Fibroblast of lung (primary cell): ENCODE results near the gene TNRC6C.

Experiments
- EZH2 ChIP-seq: IDR thresholded peaks from 2 replicates; pipeline ENCODE4 v1.5.1; 2012; ENCODE audit warnings: low read length, control low read depth, mild to moderate bottlenecking; ENCODE audit errors: missing control alignments
- TF ChIP-seq, protein P1 (sequence below), 2 donors: IDR thresholded peaks in 1 of 2; conservative IDR thresholded peaks in 1 of 2; 1 replicate in 1 of 2; 2 replicates in 1 of 2; pipeline ENCODE4 v1.5.1; 2011 to 2012; ENCODE audit warnings: low read length in 2 of 2, control low read depth in 1 of 2, inconsistent platforms in 1 of 2, low read depth in 1 of 2, mild to moderate bottlenecking in 1 of 2

DNA sequence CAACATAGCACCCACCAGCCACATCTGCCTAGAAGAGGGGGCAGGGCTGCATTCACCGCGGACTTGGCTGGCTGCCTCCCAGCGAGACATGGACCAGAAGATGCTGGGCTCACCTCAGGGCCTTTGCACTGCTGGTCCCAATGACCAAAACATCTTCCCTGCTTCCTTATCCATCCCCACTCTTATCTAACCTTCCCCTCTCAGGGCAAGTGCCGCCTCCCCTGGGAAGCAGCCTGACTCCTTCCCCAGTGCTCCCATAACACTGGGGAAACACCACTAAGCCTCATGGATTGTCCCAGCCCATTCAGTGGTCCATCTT, 164.4 kb downstream of the TNRC6C start:
- TF ChIP-seq, protein P1, sequence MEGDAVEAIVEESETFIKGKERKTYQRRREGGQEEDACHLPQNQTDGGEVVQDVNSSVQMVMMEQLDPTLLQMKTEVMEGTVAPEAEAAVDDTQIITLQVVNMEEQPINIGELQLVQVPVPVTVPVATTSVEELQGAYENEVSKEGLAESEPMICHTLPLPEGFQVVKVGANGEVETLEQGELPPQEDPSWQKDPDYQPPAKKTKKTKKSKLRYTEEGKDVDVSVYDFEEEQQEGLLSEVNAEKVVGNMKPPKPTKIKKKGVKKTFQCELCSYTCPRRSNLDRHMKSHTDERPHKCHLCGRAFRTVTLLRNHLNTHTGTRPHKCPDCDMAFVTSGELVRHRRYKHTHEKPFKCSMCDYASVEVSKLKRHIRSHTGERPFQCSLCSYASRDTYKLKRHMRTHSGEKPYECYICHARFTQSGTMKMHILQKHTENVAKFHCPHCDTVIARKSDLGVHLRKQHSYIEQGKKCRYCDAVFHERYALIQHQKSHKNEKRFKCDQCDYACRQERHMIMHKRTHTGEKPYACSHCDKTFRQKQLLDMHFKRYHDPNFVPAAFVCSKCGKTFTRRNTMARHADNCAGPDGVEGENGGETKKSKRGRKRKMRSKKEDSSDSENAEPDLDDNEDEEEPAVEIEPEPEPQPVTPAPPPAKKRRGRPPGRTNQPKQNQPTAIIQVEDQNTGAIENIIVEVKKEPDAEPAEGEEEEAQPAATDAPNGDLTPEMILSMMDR (conservative IDR thresholded peaks at IDR 0.05 in 1 of 2, IDR thresholded peaks at IDR 0.05 in 1 of 2; ENCODE audit: low read depth in 1 of 2, low read length in 2 of 2), result no peak
- no peak for TF ChIP-seq EZH2
